GM21786 (cell line): ENCODE data around the gene AARS2.

Experiments used
- ATAC-seq: cut with Tn5 transposase; IDR thresholded peaks from one replicate; pipeline ENCODE4 v1.9.1; 2021; ENCODE audit not compliant: unreplicated experiment

Gene AARS2

DNA sequence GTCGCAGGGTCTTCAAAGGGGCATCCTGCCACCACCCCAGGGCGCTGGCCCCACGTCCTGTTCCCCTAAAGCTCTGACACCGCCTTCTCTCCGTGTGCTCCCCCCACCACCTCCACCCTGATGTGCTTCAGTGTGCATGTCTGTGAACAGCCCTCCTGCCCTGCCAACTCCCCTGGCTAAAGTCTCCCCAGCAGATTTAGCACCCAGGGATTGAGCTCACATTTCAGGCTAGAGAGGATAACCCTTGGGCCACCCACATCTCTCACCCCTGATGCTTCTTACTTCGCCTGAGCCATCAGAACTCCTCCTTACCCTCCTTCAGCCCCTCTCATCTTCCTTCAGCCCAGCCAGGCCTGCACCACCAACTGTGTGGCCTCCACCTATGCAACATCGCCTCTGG is 35.4 kb downstream of the AARS2 start:
- ATAC-seq = no peak

DNA sequence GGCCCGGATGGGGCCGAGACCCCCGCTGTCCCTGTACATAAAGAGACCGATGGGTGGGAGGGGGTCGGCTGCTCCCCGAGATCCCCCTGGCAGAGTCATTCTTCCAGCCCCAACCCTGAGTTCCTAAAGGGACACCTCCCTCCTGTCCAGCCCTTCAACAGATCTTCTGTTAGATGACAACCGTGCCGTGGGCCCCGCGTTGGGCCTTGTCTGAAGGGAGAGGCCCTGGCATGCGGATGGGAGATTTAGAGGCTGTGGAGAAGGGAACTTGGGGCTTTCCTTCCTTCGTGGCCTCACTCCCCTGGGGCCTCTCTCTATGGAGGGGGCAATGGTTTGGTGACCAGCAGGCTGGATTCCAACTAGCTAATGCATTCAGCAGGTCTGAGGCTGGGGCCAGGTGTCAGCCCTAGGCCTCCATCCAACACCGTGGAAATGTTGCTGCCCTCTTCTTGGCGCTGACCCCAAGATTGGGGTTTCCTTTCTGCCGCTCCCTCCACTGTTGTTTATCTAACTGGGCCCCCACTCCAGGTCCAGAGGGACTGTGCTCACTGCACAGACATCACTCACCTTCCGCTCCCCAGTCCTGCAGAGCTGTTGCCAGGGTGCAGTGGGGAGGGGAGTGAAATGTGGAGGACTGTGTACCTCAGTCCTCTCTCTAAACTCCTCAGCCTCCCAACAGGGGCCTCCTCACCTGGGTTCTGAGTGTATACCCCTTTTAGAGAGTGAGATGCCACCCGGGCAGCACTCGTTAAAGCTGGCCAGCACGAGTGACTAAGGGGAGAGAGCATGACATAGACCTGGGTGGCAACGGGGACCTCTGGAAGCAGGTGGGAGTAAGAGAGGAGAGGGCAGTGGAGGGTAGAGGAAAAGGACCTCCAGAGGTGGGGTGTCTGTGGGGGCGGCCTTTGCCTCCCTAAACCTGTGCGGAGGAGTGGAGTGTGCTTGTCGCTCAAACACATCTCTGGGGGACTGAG is 36.2 kb downstream of the AARS2 start:
- no peak for ATAC-seq

GRCh38 chr6:44275749-44276648 is 37.1 kb downstream of the AARS2 start:
- ATAC-seq = no peak

DNA sequence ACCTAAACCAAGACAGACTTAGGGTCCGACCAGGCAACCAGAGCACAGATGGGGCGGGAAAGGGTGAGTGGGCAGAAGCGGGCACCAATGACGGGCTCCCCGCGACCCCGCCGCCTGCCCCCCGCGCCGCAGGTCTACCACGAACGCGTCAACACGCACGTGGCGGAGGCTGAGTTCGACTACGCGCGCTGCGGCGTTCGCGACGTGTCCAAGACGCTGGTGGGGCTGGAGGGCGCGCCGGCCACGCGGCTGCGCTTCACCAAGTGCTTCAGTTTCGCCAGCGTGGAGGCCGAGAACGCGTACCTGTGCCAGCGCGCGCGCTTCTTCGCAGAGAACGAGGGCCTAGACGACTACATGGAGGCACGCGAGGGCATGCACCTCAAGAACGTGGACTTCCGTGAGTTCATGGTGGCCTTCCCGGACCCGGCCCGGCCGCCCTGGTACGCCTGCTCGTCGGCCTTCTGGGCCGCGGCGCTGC is 37.8 kb downstream of the AARS2 start:
- ATAC-seq = no peak

GRCh38 chr6:44273617-44274016 is 39.5 kb downstream of the AARS2 start:
- no peak for ATAC-seq

DNA sequence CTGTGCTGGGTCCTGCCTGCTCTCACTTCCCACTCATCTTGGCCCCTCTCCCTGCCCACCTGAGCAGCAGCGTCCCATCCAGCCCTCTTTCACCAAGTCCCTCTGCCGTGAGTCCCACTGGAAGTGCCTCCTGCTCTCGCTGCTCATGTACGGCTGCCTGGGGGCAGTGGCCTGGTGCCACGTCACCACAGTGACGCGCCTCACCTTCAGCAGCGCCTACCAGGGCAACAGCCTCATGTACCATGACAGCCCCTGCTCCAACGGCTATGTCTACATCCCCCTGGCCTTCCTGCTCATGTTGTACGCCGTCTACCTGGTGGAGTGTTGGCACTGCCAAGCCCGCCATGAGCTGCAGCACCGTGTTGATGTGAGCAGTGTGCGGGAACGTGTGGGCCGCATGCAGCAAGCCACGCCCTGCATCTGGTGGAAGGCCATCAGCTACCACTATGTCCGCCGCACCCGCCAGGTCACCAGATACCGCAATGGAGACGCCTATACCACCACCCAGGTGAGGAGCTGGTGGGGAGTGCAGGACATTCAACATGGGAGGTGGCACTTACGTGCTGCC is 40.1 kb downstream of the AARS2 start:
- ATAC-seq = no peak

GRCh38 chr6:44272529-44272928 is 40.6 kb downstream of the AARS2 start:
- ATAC-seq = no peak

DNA sequence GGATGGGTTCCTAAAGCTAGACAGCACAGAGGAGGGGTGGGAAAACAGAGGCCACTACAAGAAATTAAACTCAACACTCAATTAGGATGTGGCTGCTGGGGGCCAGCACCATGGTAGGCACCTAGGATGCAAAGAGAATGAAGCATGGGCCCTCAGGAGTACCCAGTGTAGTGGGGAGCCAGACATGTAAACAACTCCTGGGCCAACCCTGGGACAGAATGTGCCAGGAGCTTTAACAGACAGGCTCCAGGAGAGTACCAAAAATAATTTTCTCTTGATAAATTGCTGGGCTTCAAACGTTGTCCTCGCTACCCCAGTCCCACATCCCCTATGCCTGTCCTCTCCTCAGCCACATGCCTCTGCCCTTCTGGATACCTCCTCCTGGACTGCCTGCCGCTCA is 41.2 kb downstream of the AARS2 start:
- no peak for ATAC-seq

DNA sequence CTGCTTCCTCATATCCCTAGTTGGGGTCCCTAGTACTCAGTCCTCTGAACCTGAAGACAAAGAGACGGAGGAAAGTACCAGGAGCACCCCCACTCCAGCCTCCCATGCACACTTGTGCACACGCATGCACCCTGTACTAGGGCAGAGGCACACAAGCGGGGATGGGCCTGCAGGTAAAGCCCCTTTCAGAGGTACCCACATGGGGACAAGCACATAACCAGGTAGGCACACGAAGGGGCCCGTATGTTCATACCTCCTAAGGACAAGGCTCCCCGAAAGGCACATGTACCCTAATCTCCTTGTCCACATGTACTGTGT is 41.8 kb downstream of the AARS2 start:
- ATAC-seq = no peak

- ATAC-seq = no peak
Measured at GRCh38 chr6:44270526-44271405, 42.4 kb downstream of the AARS2 start.

GRCh38 chr6:44269921-44270525 is 43.1 kb downstream of the AARS2 start, which contains the start of gene TMEM151B:
Gene TMEM151B, plus strand, starts transcription at chr6:44270450. Its CDS starts 293 bp downstream, at chr6:44270743.
- no peak for ATAC-seq

DNA sequence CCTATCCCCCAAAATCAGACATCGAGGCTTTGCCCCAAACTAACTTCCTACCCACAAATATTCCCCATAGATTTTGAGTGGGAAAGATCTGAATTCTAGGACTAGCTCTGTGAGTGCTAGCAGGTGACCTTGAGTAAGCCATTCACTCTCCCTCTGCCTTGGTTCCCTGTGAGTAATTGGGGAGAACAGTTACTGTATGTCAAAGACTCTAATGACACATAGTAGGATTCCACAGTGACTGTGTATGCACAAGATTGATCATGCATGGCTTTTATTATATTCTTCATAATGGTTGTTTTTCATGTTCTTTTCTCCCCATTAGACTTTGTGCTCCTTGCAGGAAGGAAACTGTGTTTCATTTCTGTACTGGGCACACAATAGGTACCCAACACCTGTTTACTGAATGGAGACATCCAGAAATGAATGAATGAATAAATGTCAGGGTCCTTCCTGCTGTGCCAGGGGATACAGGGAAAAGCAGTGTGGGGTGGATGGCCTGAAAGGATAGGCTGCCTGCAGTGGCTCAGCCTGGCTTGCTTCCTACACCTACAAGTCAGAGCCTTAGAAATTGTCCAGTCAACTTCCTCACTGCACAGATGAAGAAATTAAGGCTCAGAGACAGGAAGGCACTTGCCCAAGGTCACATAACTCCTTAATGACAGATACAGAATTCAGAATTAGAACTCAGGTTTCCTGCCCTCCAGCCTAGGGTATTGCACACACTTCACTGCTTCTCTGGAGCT is 43.8 kb downstream of the AARS2 start:
- ATAC-seq = no peak

DNA sequence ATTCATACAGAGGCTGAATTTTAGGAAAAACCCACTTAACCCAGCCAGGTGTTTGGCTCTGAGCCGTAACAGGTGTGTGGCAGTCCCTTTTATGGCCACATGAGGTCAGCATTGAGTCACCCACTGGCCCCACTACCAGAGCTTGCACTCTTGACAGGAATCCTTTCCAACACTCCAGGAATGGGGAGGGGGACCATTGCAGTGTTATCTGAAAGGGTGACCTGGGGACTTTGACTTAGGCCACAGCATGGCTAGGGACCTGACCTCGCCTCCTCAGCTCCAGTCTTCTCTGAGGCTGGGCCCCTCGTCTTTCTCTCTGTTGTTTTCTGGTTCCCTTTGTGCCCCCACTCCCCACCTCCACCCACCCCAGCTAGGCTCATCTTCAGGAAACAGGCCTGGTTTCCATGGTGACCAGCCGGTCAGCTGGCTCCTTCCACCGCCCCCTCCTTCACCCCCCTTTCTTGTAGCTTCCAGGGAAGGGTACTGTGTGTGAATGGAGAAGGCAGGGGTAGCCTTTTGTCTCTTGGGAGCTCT is 45.0 kb downstream of the AARS2 start:
- no peak for ATAC-seq

DNA sequence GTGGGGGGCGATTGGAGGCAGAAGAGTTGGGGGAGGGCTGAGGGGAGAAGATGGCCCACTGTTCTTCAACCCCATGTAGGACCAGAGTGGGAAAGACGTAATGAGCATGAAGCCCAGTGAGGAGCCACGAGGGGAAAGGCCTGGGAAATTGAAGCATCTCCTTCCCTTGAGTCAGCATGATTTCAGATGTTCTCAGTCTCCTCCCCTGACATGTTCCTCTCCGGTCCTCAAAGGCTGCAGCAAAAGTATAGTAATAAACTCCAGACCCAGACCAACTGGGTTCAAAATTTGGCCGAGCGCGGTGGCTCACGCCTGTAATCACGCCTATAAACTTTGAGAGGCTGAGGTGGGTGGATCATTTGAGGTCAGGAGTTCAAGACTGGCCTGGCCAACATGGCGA is 45.9 kb downstream of the AARS2 start:
- no peak for ATAC-seq

DNA sequence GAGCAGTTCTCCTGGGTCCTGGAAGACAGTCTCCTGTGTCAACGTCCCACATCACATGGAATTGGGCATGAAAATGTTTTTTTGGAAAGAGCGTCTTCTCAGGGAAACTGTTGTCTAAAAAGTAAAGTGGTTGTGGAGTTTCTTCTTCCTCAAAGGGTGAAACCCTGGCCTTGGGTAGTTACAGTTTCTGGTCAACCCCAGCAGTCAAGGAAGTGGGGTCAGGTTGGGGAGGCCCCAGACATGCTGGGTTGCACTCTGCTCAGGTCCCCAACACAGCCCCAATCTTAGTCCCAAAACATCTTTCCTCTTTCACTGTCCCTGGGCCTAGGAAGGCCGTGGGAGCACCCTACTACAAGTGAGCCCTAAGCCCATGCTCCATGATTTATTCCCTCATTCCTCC is 46.8 kb downstream of the AARS2 start:
- ATAC-seq = peak; percentile 33

- peak; percentile 29 for ATAC-seq
Measured at GRCh38 chr6:44265722-44266233, 47.4 kb downstream of the AARS2 start.

DNA sequence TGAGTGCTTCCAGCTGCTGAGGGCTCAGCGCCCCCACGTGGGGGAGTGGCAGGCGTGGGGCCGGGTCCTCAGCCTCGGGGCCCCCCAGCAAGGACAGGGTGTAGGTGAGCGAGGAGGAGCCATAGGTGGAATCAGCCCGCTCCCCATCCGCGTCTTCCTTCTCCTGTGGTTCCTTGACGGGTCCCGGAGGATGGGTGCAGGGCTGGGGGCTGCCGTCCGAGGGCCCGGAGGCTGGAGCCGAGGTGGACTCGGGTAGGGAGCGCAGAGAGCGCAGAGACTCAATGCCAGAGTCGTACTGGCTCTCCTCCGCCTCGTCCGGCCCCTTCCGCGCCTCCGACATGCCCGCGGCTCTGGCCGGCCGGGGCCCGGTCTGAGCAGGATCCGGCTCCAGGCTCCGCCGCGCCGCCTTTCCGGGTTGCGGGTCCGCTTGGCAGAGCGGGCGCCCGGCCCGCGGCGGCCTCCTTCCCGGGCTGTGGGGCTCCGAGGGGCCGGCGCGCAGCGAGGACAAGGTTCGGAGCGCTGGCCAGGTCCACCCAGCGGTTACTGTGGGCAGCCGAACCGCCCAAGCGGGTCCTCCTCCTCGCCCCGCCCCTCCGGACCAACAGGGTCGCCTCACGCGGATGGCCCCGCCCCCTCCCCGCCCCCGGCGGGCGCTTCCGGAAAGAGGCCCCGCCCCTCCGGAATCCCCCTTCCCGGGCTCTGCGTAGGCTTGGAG is 48.0 kb downstream of the AARS2 start, which contains the start of gene NFKBIE:
Gene NFKBIE (minus strand): TSS at position 545 of the 715 bp plus-strand sequence. CDS start 205 bp downstream, at position 340.
- peak; percentile 26 for ATAC-seq
